ENCODE results near the gene SYT12. TPM values are rescaled to one million over a fixed set of nuclear protein-coding genes. Genes with fewer than 3 reads are reported as not detected.
"Not testable (repeated sequence)": the region's sequence is repeated elsewhere in the genome, so short reads cannot be mapped to it uniquely, and the experiment has no call there.

SYT12 gene
- total RNA-seq, 4 donors from 2014 or later = 0.04 TPM; not detected in 3

- Histone ChIP-seq H3K9me3 (no peaks in the 10 kb centered on the region), H3K4me1 (peaks cover 0 to 12% (median 0%) of the 10 kb centered on the region in 3 donors), H3K4me3 (no peak overlapping the region), H3K27me3 (no peaks in the 10 kb centered on the region), H3K36me3 (no peaks in the 10 kb centered on the region), H3K27ac (no peak overlapping the region)
- no peak for ATAC-seq
- TF ChIP-seq POLR2A (IDR thresholded peaks at IDR 0.05) (no peak), CTCF (IDR thresholded peaks at IDR 0.05) (no peak), POLR2AphosphoS5 (IDR thresholded peaks at IDR 0.05) (no peak), EP300 (IDR thresholded peaks at IDR 0.05) (no peak)
- WGBS, 2 donors (ENCODE audit: low coverage in 1 of 2) = 0 to 59% methylated on average over 1 to 2 of the region's 6 CpGs
These were observed 35.7 kb upstream of the SYT12 start for GRCh38 chr11:66987158-66987620.

DNA sequence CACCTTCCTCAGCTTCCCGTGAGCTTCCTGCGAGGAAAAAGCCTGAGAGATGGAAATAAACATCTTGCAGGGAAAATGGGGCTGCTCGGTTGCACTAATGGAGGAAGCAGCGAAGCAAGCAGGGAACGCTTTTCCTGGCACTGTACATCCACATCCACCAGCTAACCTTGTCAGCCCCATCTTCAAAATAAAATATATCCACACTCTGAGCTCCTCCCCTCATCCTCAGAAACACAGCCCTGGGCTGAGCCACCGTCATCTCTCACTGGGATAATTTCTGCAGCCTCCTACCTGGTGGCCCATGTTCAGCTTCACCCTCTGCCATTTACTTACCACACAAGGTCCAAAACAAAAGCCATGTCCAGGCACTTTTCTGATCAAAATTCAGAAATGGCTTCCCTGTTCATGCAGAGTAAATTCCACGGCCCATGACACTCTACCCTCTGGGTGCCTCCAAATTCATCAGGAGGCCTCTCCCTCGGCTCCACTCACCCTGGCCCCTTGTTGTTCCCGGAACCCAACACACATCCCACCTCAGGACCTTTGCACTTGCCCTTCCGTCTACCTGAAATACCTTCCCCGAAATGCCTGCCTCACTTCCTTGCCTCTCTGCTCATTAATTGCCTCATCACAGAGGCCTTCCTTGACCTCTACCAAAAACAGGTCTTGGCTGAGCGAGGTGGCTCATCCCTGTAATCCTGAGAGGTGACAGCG is 34.9 kb upstream of the SYT12 start:
- Histone ChIP-seq H3K27me3 (no peaks in the 10 kb centered on the region), H3K4me3 (no peak overlapping the region), H3K27ac (no peak overlapping the region), H3K9me3 (no peaks in the 10 kb centered on the region), H3K36me3 (no peaks in the 10 kb centered on the region), H3K4me1 (peaks cover 0 to 11% (median 0%) of the 10 kb centered on the region in 3 donors)
- ATAC-seq = no peak
- TF ChIP-seq POLR2A (IDR thresholded peaks at IDR 0.05) = no peak
- TF ChIP-seq POLR2AphosphoS5 (IDR thresholded peaks at IDR 0.05) = no peak
- TF ChIP-seq CTCF (IDR thresholded peaks at IDR 0.05) = no peak
- TF ChIP-seq EP300 (IDR thresholded peaks at IDR 0.05) = no peak
- WGBS, 2 donors (ENCODE audit: low coverage in 1 of 2) = 76 to 80% methylated on average over 9 to 13 of the region's 13 CpGs

GRCh38 chr11:66988741-66989140 is 34.2 kb upstream of the SYT12 start:
- H3K4me3 ChIP-seq, ATAC-seq, H3K36me3 ChIP-seq, H3K9me3 ChIP-seq, H3K27ac ChIP-seq, H3K27me3 ChIP-seq: not testable (repeated sequence)
- no CpG with 5 or more reads among the region's 28 CpGs for WGBS, 2 donors (ENCODE audit: low coverage in 1 of 2)
- H3K4me1 ChIP-seq = peaks cover 0 to 11% (median 0%) of the 10 kb centered on the region in 3 donors

- not testable (repeated sequence) for H3K9me3 ChIP-seq, H3K27ac ChIP-seq, ATAC-seq, H3K27me3 ChIP-seq, H3K4me3 ChIP-seq, H3K36me3 ChIP-seq
- peaks cover 0 to 11% (median 0%) of the 10 kb centered on the region in 3 donors for H3K4me1 ChIP-seq
- WGBS, 2 donors (ENCODE audit: low coverage in 1 of 2) = 91% methylated on average over 4 of the region's 9 CpGs; no CpG with 5 or more reads in 1 of the 2 donors
These were observed 33.6 kb upstream of the SYT12 start for GRCh38 chr11:66989360-66989759.

- TF ChIP-seq POLR2AphosphoS5 (IDR thresholded peaks at IDR 0.05) (no peak), POLR2A (IDR thresholded peaks at IDR 0.05) (no peak), CTCF (IDR thresholded peaks at IDR 0.05) (no peak), EP300 (IDR thresholded peaks at IDR 0.05) (no peak)
- ATAC-seq = no peak
- Histone ChIP-seq H3K36me3 (no peaks in the 10 kb centered on the region), H3K4me3 (no peak overlapping the region), H3K4me1 (no peaks in the 10 kb centered on the region), H3K27ac (no peak overlapping the region), H3K9me3 (no peaks in the 10 kb centered on the region), H3K27me3 (peaks cover 22% of the 10 kb centered on the region)
- WGBS, 2 donors (ENCODE audit: low coverage in 1 of 2) = 60 to 72% methylated on average over 2 of the region's 2 CpGs
These were observed 30.9 kb upstream of the SYT12 start for GRCh38 chr11:66992041-66992440.

DNA sequence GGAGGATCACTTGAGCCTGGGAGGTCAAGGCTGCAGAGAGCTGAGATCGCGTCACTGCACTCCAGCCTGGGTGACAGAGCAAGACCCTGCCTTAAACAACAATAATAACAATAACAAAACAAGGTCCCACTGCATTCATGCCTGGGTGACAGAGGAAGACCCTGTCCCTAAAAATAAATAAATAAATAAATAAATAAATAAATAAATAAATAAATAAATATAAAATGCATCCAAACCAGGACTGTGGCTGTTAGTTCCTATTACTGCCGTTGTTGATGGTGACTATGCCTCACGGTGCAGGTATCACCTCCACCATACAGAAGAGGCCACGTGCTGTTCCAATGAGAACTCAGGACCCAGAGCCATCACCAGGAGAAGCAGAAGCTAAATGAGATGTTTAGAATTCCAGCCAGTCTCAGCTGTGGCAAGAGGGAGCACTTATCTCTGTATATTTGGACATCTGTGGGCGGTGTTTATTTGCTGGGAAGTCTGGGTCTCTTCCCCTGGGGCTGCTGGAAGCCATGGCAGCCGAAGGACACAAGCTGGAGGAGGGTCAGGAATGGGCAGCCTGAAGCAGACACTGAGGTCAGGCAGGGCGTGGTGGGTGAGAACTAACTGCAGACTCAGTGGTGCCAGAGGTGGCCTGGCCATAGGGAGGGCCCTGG is 26.2 kb upstream of the SYT12 start:
- ATAC-seq = peak; percentile 25
- Histone ChIP-seq H3K27me3 (peaks cover 23% of the 10 kb centered on the region), H3K4me1 (no peaks in the 10 kb centered on the region), H3K9me3 (no peaks in the 10 kb centered on the region), H3K27ac (no peak overlapping the region), H3K4me3 (no peak overlapping the region), H3K36me3 (no peaks in the 10 kb centered on the region)
- TF ChIP-seq EP300 (IDR thresholded peaks at IDR 0.05) (no peak), POLR2AphosphoS5 (IDR thresholded peaks at IDR 0.05) (no peak), POLR2A (IDR thresholded peaks at IDR 0.05) (no peak), CTCF (IDR thresholded peaks at IDR 0.05) (no peak)
- 51 to 73% methylated on average over 5 to 6 of the region's 8 CpGs for WGBS, 2 donors (ENCODE audit: low coverage in 1 of 2)

All from gastroesophageal sphincter (tissue), 4 donors.